GM12864 (cell line): ENCODE measurements around the gene PRH2.

ENCODE experiments used
- DNase-seq: peaks from one replicate; pipeline ENCODE4 v3.0.0-alpha.2; 2011; ENCODE audit warnings: low read depth
- H3K4me3 ChIP-seq: 2 replicates; pipeline ENCODE4 v1.5.1; 2011; ENCODE audit warnings: mild to moderate bottlenecking, low read depth, low read length, control low read depth
- TF ChIP-seq, protein P1 (sequence below): IDR thresholded peaks from 2 replicates; pipeline ENCODE4 v1.5.1; 2011; ENCODE audit warnings: low read depth, mild to moderate bottlenecking, moderate library complexity, low read length, control low read depth, inconsistent platforms; ENCODE audit errors: missing control alignments

PRH2 gene

DNA sequence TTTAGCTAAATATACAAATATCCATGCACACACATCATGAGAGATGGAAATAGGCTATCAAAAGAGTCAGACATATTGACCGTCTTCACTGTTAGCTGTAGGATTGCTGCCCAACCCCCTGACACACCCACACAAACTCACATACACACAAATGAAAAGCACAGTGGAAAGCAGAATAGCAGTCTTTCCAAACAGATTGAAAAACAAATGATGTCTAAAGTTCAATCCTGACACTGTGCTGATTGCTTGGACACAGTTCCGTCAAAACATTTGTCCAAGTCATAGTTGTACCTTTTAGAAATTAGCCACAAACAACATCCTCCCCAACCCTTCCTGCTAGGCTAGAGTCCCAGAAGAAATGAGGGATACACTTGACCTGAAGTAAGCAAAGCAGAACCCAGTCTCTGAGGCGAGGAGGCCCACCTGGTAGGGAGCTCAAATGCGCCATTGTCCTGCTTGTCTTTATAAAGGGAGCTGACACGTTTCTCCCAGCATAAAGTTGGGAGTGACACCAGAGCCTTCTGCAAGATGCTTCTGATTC is at the start of gene PRH2:
Gene PRH2, plus strand, starts transcription at position 491 of the 541 bp plus-strand sequence. Its CDS starts 38 bp downstream, at position 529.
- no peak for DNase-seq
- TF ChIP-seq, protein P1, sequence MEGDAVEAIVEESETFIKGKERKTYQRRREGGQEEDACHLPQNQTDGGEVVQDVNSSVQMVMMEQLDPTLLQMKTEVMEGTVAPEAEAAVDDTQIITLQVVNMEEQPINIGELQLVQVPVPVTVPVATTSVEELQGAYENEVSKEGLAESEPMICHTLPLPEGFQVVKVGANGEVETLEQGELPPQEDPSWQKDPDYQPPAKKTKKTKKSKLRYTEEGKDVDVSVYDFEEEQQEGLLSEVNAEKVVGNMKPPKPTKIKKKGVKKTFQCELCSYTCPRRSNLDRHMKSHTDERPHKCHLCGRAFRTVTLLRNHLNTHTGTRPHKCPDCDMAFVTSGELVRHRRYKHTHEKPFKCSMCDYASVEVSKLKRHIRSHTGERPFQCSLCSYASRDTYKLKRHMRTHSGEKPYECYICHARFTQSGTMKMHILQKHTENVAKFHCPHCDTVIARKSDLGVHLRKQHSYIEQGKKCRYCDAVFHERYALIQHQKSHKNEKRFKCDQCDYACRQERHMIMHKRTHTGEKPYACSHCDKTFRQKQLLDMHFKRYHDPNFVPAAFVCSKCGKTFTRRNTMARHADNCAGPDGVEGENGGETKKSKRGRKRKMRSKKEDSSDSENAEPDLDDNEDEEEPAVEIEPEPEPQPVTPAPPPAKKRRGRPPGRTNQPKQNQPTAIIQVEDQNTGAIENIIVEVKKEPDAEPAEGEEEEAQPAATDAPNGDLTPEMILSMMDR = no peak
- H3K4me3 ChIP-seq = no peak within 1 kb of the TSS

DNA sequence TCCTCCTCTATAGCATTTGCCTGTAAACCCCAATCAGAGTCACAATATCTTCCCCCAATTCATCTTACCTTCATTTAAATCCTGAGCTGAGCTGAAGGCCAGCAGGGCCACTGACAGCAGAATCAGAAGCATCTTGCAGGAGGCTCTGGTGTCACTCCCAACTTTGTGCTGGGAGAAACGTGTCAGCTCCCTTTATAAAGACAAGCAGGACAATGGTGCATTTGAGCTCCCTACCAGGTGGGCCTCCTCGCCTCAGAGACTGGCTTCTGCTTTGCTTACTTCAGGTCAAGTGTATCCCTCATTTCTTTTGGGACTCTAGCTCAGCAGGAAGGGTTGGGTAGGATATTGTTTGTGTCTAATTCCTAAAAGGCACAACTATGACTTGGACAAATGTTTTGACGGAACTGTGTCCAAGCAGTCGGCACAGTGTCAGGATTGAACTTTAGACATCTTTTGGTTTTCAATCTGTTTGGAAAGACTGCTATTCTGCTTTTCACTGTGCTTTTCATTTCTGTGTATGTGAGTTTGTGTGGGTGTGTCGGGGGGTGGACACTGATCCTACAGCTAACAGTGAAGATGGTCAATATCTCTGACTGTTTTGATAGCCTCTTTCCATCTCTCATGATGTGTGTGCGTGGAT is 44.8 kb upstream of the PRH2 start, which contains the start of gene PRH1:
Gene PRH1, minus strand, starts transcription at position 170 of the 640 bp plus-strand sequence. Its CDS starts 38 bp downstream, at position 132.
- H3K4me3 ChIP-seq = no peak within 1 kb of the TSS
- TF ChIP-seq, protein P1 = no peak
- no peak for DNase-seq

DNA sequence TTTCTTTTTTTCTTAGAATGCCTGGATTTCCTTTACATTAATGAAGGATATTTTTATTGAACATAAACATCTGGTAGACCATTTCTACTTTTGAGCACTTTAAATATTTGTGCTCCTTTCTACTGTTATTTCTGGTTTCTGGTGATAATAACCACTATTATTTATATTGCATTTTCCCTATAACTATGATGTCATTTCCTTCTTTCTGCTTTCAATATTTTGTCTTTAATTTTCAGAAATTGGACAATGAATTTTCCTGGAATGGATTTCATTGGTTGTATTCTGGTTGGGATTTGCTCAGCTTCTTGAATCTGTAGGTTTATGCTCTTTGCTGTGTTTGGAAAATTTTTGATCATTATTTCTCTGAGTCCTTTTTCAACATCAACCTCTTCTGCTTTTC is 39.8 kb upstream of the PRH2 start:
- H3K4me3 ChIP-seq = no peak overlapping the region
- TF ChIP-seq, protein P1 = no peak
- no peak for DNase-seq

DNA sequence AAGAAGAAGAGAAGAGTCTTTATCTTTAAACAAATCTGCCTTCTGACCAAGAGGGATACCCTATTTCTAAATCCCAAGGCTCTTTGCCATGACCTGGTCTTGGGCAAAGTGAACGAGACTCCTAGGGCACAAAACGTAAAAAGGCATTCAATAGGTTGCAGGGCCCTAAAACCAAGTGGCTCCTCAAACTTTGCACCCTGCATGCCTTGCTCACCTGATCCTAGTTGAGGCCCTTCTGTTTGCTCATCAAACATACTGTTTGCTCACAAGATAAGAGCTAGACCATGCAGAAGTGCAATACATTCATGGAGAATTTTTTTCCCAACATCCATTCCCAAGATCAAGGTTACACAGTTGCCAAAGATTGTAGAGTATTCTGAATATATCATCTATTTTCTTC is 37.1 kb upstream of the PRH2 start:
- no peak for DNase-seq
- TF ChIP-seq, protein P1 = no peak
- no peak overlapping the region for H3K4me3 ChIP-seq

DNA sequence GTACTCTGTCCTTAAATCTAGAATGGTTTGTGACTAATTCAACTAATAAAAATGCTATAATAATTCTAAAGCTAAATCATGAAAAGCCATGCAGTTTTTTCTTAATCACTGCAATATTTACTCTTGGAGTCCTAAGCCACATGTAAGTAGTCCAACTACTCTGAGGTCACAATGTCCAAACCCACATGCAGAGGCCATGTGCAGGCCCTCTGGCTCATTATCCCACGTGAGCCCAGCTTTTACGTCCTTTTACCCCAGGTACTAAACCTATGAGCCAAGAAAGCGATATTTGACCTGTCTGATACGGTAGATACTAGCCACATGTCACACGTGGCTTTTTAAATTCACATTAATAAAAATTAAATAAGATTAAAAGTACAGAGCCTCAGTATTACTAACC is 32.2 kb upstream of the PRH2 start:
- no peak overlapping the region for H3K4me3 ChIP-seq
- DNase-seq = no peak
- TF ChIP-seq, protein P1 = no peak

DNA sequence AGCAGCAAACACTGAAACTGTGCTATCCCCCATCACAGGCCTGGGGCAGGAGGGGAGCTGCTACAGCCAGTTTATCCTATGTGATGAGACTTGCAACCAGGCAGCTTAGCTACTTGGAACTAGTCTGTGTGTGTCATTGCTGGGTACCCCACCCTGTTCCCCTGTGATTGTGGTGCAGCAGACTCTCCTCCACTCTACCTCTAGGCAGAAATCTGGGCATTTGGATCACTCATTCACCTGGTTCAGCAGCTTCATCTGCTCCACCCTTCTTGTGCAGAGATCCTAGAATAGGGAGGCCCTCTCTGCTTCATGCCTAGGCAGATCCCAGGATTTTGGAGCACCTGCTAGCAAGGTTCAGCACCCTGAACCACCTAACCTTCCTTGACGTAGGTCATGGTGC is 28.5 kb upstream of the PRH2 start:
- no peak for DNase-seq
- H3K4me3 ChIP-seq = no peak overlapping the region
- TF ChIP-seq, protein P1 = no peak

DNA sequence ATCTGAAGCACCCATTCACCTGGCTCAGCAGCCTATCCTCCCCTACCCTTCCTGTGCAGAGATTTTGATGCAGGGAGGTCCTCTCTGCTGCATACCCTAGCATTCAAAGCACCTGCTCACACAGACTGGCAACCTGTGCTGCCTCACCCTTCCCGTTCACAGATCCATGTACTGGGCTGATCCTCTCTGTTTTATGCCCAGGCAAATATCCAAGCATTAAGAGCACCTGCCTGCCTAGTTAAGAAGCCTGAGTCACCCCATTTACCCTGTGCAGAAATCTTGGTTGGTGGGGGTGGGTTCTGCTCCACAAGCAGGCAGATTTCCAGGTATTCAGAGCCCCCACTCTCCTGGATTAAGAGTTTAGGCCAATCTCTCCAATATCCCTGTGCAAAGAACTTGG is 28.1 kb upstream of the PRH2 start:
- DNase-seq = no peak
- TF ChIP-seq, protein P1 = no peak
- no peak overlapping the region for H3K4me3 ChIP-seq
